ENCODE results near the gene GBP3.
"Not testable (repeated sequence)": the region's sequence is repeated elsewhere in the genome, so short reads cannot be mapped to it uniquely, and the experiment has no call there.

The GBP3 gene

DNA sequence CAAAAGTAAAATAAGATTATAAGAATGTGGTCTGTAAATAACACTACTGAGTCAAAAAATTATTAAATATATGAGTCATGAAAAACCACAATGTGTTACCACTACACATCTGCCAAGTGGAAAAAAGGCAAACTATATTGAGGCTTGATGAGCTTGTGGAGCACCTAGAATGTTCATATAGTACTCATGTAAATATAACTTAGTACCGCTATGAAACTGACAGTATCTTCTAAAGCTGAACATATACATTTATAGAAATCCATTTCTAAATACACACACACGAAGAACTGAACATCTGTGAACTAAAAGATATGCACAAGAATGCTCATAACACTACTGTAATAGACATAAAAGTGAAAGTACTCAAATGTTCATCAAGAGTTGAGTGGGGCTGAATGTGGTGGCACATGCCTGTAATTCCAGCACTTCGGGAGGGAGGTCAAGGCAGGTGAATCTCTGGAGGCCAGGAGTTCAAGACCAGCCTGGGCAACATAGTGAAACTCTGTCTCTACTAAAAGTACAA lies 18.5 kb upstream of the GBP3 start:
- DNase-seq (ENCODE audit: low read depth in 2 of 2) = no peak

DNA sequence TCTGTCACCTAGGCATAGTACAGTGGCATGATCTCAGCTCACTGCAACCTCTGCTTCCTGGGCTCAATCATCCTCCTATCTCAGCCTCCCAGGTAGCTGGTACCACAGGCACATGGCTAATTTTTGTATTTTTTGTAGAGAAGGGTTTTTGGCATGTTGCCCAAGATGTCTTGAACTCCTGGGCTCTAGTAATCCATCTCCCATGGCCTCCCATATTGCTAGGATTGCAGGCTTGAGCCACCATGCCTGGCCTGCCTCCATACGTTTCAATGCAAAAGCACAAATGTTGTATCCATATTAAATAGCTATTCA lies 17.6 kb upstream of the GBP3 start:
- DNase-seq (ENCODE audit: low read depth in 2 of 2) = no peak

DNA sequence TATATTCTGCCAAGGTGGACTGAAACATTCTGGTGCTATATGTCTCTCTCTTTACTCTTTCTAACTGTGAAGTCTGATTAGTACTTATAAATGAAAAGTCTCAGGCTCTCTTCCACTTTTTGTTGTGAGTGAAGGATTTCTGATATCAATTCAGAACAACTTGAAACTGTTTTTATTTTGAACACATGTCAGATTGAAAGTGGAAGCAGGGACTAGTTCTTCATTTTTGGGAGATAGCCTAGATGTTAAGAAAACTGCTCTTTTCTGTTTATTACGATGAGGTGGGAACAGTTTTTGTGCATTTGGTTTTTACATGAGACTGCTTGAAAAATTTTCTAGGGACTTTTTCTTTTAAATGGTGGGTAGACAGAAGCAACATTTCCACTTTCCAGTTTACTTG lies 14.5 kb upstream of the GBP3 start:
- no peak for DNase-seq (ENCODE audit: low read depth in 2 of 2)

DNA sequence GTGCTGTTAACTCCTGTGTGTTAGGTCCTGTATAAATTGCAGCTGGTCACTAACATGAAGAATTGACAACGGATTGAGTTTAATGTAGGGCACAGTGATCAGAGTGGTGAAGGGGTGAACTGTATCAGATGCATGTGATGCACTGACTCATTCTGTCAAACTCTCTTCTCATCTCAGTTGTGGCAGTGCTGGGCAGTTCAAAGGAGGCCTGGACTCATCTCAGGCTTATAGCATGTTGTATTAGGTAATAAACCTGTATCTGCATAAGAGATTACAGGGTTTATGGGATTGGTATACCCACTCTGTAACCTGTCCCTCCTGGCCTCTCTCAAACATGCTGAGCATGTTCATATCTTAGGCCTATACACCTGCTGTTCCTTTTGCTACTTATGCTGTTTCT lies 12.4 kb upstream of the GBP3 start:
- DNase-seq (ENCODE audit: low read depth in 2 of 2) = no peak

DNA sequence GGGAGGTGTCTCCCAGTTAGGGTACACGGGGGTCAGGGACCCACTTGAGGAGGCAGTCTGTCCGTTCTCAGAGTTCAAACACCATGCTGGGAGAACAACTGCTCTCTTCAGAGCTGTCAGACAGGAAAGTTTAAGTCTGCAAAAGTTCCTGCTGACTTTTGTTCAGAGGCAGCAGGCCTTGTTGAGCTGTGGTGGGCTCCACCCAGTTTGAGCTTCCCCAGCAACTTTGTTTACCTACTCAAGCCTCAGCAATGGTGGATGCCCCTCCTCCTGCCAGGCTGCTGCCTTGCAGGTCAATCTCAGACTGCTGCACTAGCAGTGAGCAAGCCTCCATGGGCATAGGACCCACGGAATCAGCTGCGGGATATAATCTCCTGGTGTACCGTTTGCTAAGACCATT lies 11.3 kb upstream of the GBP3 start:
- DNase-seq (ENCODE audit: low read depth in 2 of 2) = not testable (repeated sequence)

DNA sequence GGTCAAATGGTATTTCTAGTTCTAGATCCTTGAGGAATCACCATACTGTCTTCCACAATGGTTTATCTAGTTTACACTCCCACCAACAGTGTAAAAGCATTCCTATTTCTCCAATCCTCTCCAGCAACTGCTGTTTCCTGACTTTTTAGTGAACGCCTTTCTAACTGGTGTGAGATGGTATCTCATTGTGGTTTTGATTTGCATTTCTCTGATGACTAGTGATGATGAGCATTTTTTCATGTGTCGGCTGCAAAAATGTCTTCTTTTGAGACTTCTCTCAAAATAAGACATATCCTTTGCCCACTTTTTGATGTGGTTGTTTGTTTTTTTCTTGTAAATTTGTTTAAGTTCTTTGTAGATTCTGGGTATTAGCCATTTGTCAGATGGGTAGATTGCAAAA lies 6.4 kb upstream of the GBP3 start:
- DNase-seq (ENCODE audit: low read depth in 2 of 2) = not testable (repeated sequence)

DNA sequence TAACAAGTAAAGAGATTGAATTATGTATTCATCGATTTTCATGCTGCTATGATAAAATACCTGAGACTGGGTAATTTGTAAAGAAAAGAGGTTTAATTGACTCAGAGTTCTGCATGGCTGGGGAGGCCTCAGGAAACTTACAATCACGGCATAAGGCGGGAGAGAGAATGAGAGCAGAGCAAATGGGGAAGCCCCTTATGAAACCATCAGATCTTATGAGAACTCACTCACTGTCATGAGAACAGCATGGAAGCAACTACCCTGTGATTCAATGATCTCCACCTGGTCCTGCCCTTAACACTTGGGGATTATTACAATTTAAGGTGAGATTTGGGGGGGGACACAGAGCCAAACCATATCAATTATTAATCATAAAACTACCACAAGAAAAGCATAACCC lies 3.3 kb upstream of the GBP3 start:
- no peak for DNase-seq (ENCODE audit: low read depth in 2 of 2)

DNA sequence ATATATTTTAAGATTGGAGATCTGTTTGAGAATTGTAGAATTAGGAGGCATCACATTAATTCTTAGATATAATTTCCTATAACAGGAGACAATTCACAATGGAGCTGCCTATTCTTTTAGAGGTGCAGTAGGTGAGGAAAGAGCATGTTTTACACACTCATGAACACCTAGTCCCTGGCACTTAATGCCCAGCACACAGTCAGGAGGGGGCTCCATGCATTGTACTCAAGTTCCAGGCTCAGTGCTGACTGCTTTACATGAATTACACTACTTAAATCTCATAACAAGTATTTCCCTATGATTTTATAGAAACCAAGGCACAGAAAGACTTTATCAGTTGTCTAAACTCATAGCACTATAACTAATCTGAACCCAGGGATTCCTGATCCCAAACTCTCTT lies 360 bp upstream of the GBP3 start:
- DNase-seq (ENCODE audit: low read depth in 2 of 2) = no peak

DNA sequence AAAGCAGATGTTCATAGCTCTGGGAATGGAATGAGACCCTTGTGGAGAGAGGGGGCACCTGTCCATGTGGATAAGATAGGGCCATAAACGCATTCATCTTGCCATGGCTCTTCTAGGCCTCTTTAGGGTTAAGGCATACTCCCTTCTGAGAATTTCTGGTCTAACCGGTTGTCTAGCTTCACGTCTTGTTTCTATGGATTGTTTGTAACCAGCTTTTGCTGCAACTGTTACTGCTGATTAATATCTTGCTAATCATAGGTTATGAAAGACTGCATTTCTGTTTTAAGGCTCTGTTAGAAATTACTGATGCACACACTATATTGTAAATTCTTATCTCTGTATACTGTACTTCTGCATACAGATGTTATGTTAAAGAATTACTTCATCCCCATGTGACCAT lies 4.3 kb downstream of the GBP3 start:
- DNase-seq (ENCODE audit: low read depth in 2 of 2) = not testable (repeated sequence)

DNA sequence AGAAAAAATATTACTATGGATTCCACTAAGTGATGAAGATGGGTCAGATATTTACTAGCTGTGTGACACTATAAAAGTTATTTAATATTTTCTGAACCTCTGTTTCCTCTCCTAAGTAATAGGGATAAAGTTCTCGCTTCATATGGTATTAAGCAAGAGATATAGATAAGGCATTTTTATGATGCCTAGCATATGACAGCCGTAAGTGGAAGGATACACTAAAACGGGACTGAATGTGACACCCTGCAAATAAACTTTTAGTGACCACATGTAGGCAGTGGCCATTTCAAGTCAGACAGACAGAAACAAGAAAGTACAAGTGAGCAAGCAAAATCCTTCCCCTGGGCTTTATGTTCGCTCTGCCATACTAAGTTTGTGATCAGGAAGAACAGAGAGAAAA lies 14.2 kb downstream of the GBP3 start:
- no peak for DNase-seq (ENCODE audit: low read depth in 2 of 2)

DNA sequence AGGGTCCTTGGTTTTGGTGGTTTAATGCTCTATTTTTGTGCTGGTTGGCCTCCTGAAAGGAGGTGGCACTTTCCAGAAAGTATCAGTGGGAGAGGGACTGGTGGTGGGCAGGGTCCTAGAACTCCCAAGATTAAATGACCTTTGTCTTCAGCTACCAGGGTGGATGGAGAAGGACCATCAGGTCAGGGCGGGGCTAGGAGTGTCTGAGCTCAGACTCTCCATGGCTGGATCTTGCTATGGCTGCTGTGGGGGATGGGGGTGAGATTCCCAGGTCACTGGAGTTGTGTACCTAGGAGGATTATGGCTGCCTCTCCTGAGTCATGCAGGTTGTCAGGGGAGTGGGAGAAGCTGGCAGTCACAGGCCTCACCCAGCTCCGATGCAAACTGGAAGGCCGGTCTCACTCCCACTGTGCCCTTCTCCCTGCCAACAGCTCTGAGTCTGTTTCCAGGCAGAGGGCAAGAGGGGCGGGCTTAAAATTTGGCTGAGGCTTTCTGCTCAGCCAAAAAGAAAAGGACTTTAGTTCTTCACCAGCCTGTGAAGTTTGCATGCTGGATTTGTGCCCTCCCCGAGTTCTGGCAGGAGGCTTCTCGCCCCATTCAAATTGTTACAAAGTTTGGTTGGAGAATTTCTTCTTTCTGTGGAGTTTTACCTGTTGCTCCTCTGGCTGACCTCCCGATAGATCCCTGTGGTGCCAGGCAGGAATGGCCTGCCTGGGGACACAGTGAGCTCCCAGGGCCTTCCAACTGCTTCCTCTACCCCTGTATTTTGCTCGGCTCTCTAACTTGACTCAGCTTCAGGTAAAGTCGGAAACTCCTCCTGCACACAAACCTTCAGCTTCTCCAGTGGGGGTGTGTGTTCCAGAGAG lies 17.1 kb downstream of the GBP3 start:
- no peak for DNase-seq (ENCODE audit: low read depth in 2 of 2)

DNA sequence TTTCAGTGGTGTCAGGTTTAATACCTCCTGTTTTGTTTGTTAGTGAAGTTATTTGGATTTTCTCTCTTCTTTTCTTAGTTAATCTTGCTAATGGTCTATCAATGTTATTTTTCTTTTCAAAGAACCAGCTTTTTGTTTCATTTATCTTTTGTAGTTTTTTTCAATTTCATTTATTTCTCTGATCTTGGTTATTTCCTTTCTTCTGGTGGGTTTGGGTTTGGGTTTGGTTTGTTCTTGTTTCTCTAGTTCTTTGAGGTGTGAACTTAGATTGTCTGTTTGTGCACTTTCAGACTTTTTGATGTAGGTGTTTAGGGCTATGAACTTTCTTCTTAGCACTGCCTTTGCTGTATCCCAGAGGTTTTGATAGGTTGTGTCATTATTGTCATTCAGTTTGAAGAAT lies 20.5 kb downstream of the GBP3 start:
- not testable (repeated sequence) for DNase-seq (ENCODE audit: low read depth in 2 of 2)

DNA sequence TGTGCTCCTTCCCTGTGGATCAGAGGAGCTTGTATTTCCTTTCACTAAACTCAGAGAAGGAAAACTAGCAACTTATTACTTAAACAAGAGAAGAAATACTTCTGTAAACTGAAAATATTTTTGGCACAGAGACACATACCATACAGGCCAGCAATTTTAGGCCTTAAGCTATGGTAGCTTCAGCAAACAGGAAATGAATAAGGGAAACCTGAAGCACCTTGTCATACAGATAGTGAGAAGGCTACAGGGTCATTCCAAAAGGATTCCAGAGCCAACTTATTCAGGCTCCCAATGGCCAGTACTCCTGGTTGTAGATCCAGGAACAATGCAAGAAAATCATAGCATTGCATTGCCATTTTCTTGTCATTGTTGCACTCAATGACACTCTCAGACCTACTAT lies 21.2 kb downstream of the GBP3 start:
- no peak for DNase-seq (ENCODE audit: low read depth in 2 of 2)

DNA sequence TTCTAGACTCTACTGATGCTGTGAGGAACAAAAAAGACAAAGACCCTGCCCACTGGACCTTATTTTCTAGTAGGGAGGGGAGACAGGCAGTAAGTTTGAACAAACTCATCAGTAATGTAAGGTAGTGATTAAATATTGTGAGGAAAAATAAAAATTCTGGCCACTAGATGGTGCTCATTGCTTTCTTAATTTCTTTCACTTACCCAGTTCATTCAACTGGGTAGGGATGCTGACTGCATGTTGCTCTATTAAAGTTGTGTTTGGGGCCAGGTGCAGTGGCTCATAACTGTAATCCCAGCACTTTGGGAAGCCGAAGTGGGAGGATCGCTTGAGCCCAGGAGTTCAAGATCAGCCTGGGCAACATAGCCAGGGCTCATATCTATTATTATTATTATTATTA lies 23.9 kb downstream of the GBP3 start:
- DNase-seq (ENCODE audit: low read depth in 2 of 2) = no peak

DNA sequence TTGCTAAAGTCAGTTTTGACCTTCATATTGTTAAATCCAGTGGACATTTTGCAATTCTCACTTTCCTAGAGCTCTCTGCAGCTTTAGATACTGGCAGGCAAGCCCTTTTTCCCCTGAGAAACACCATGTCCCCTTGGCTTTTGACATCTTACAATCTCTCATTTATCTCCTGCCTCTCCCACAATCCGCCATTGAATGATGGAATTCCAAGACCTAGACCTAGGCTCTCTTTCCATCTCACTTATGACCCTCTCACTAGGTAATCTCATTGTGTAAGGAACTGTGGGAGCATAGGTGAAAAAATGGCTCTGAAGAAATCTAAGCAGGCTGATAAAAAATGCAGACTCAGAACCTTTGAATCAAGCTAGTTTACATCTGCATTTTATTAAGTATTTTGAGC lies 32.2 kb downstream of the GBP3 start:
- no peak for DNase-seq (ENCODE audit: low read depth in 2 of 2)

DNA sequence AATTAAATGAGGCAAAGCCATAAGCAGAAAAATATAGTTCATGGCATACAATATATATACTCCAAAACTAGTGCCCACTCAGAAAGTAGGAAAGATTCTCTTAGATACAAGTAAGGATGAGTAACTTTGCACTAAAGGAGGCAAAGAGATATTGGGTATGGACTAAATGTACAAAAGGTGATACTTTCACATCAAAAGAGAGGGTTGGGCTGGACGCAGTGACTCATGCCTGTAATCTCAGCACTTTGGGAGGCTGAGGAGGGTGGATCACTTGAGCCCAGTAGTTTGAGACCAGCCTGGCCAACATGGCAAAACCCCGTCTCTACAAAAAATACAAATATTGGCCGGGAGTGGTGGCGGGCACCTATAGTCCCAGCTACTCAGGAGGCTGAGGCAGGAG lies 37.0 kb downstream of the GBP3 start:
- DNase-seq (ENCODE audit: low read depth in 2 of 2) = no peak

DNA sequence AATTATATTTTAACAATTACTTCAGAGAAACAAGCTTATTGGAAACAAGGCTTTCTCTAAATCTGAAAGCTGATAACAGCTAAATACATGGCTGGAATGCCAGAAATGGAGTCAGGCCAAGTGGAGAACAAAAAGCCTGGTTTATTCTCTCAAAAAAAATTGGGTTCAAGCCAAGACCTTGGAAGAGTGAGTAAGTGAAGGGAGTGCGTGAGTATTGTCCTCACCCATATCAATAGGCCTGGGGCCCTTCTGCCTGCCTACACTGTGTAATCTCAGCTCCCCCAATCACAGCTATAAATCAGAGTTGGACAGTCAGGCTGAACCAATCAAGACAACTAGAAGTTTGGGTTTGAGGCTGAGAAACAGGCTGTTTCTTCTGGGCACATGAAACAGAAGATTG lies 37.6 kb downstream of the GBP3 start:
- DNase-seq (ENCODE audit: low read depth in 2 of 2) = no peak

DNA sequence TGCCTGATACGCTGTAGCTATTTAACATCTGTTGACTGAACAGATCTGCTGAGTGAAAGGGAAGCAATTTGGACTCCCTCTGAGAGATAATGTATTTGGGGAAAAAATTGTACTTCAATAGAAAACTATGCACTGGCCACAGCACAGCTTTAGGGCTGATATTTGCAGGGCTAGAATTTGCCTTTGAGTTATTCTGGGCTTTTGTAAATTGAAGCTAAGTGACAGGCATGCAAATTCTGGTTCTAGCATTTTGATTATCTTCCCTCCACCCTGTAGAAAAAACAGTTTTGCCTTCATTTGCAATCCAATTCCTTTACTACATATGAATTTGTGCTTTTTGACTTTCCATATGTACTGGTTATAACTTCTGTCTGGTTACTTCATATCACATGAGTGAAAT lies 38.1 kb downstream of the GBP3 start:
- no peak for DNase-seq (ENCODE audit: low read depth in 2 of 2)

DNA sequence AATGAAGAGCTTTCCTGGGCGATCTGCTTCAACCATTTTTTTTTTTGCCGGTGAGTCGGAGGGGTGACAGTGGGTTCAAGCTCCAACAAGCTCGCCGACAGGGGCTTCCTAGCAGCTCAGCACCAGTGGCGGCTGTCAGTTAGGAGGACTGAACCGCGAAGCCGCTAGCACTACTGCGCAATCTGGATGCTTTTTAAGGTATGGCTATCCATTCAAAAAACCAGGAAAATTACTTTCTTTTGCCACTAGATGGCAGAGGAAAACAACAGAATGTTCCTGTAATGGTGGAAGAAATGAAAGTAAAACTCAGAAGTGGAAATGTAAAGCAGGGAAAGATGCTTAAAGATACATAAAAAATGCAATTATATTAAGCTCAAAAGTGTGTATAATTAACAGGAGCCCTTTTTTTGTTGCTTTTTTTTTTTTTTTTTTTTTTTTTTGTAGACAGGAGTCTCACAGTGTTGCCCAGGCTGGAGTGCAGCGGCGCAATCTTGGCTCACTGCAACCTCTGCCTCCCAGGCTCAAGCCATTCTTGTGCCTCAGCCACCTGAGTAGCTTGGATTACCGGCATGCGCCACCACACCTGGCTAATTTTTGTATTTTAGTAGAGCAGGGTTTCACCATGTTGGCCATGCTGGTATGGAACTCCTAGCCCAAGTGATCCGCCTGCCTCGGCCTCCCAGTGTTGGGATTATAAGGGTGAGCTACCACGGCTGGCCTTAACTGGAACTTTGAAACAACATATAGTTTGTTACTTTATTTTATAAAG lies 38.7 kb downstream of the GBP3 start:
- no peak for DNase-seq (ENCODE audit: low read depth in 2 of 2)

DNA sequence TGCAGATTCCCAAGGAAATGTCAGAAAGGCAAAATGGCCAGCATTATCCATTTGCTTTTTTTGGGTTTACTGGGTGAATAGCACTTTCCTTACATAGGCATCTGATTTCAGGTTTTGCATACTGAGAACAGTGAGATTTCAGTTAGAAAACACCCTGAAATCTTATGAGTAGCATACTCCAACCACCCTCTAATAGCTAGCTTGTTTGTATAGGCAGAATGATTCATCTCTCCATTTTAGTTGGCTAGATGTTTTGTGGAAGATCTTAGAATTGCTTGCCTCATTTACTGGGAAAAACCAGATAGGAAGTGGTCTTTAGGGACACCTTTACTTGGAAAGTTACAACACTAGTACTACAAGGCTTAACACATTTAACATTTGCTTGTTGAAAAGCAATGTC lies 40.6 kb downstream of the GBP3 start:
- DNase-seq (ENCODE audit: low read depth in 2 of 2) = no peak

DNA sequence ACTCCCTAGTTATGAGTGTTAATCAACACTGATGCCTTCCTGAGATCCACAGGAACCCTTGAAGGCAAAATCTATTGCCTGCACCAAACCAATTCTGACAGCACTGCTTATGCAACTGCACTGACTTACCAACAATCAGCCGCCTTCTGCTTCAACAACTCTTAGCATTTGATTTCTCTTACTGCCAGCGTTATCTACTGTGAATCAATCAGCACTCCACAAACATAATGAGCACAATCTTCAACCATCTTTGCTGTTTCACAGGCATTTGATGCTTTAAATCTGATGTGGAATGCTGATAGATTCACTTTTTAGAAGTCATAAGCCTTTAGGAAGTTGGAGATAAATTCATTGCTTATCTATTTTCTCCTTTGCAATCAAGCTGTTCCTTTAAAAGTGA lies 41.2 kb downstream of the GBP3 start:
- DNase-seq (ENCODE audit: low read depth in 2 of 2) = not testable (repeated sequence)

DNA sequence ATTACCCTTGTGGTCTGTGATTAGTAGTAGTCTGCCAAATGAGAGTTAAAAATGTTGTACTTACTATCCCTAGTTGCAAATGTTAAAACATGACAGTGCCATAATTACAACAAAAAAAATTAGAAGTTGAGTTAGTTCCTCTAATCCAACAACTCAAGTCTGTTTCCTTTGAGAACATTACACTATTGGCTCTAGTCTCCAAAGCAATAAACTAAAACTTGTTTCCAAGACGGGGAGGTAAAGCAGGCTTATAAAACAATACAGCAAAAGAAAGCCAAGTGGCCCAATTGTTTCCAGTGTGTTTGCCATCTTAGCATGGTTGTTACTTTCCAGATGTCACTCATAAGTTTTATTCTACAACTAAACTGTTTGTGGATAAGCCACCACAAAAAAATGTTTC lies 41.8 kb downstream of the GBP3 start:
- no peak for DNase-seq (ENCODE audit: low read depth in 2 of 2)

DNA sequence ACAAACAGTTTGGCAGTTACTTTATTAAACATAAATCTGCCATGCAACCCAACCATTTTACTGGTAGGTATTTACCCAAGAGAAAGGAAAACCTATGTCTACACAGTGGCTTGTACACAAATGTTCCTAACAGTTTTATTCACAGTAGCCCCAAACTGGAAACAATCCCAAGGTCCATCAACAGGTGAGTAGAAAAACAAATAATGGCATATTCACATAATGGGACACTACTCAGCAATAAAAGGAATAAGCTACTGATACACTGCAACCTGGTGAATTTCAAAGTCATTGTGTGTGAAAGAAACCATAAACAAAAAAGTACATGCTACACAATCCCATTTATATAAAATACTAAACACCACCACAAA lies 42.9 kb downstream of the GBP3 start:
- DNase-seq (ENCODE audit: low read depth in 2 of 2) = no peak

Data from stimulated activated CD8-positive, alpha-beta memory T cell treated with anti-CD3 and anti-CD28 coated beads, Interleukin-7, amount 100 ng/mL, for 4 hours (primary cell).